D721Med (cell line): ENCODE results near the gene NACC2.

ENCODE experiments used
- DNase-seq: peaks from one replicate; pipeline ENCODE4 v3.0.0; 2011; ENCODE audit warnings: low spot score; ENCODE audit not compliant: insufficient read length
- FAIRE-seq: peaks from 2 replicates; lab custom pipeline; 2011; peaks lifted over from hg19 to GRCh38; lab: Jason Lieb, UNC
- CTCF ChIP-seq: IDR thresholded peaks from 2 replicates; pipeline ENCODE4 v1.5.1; 2012; ENCODE audit warnings: mild to moderate bottlenecking, control low read depth; ENCODE audit not compliant: insufficient read depth; ENCODE audit errors: missing control alignments

Gene NACC2

GRCh38 chr9:135993409-135993742 is 101.7 kb downstream of the NACC2 start:
- DNase-seq, result no peak
- no peak for TF ChIP-seq CTCF
- FAIRE-seq, result no peak

GRCh38 chr9:135992486-135993408 is 102.3 kb downstream of the NACC2 start:
- FAIRE-seq, result no peak
- DNase-seq, result no peak
- TF ChIP-seq CTCF, result no peak

GRCh38 chr9:135991771-135992170 is 103.3 kb downstream of the NACC2 start:
- FAIRE-seq (no peak), DNase-seq (no peak)
- TF ChIP-seq CTCF, result no peak

- FAIRE-seq, result no peak
- no peak for DNase-seq
- no peak for TF ChIP-seq CTCF
Observed at GRCh38 chr9:135990468-135991429, 104.3 kb downstream of the NACC2 start.

GRCh38 chr9:135989722-135990467 is 105.2 kb downstream of the NACC2 start:
- DNase-seq, result no peak
- no peak for TF ChIP-seq CTCF
- FAIRE-seq, result no peak

GRCh38 chr9:135989157-135989556 is 105.9 kb downstream of the NACC2 start:
- no peak for DNase-seq
- TF ChIP-seq CTCF, result no peak
- FAIRE-seq, result no peak
